Natural killer cell treated with Interleukin-12 subunit alpha and Interleukin-12 subunit beta and Interleukin-15 and Interleukin-18, amount 100 ng/mL, for 72 hours (primary cell): ENCODE data around the gene FAM219A. TPM values are rescaled to one million over a fixed set of nuclear protein-coding genes. Genes with fewer than 3 reads are reported as not detected.

ENCODE experiments used
- ATAC-seq, 2 donors: fragments of 150-1000 bp; cut with Tn5 transposase in 1 of 2; sonication (Bioruptor Pico), chemical (Tn5 transposase) in 1 of 2; 2 replicates each; pipeline ENCODE4 v1.10.0; 2021
- DNase-seq: peaks from one replicate; pipeline ENCODE4 v3.0.0; 2022; ENCODE audit warnings: low spot score
- H3K27ac Mint-ChIP-seq, 2 donors: 1 replicate in 1 of 2; 2 replicates in 1 of 2; pipeline ENCODE4 v1.8.0; 2022; ENCODE audit warnings: mixed read lengths in 2 of 2, mild to moderate bottlenecking in 1 of 2, moderate library complexity in 1 of 2
- H3K27me3 Mint-ChIP-seq, 2 donors: 1 replicate in 1 of 2; 2 replicates in 1 of 2; pipeline ENCODE4 v1.8.0; 2022; ENCODE audit warnings: mixed read lengths in 2 of 2
- H3K36me3 Mint-ChIP-seq: one replicate; pipeline ENCODE4 v1.8.0; 2022; ENCODE audit warnings: mixed read lengths
- H3K4me1 Mint-ChIP-seq, 2 donors: 1 replicate in 1 of 2; 2 replicates in 1 of 2; pipeline ENCODE4 v1.8.0; 2022; ENCODE audit warnings: low read depth in 2 of 2, mixed read lengths in 2 of 2, mild to moderate bottlenecking in 1 of 2
- H3K4me3 Mint-ChIP-seq: one replicate; pipeline ENCODE4 v1.8.0; 2022; ENCODE audit warnings: mixed read lengths
- H3K9me3 Mint-ChIP-seq: 2 replicates; pipeline ENCODE4 v1.8.0; 2022; ENCODE audit warnings: mixed read lengths
- total RNA-seq, 2 donors: library from RNA; stranded (reverse); gene quantifications; one replicate each; pipeline ENCODE4 v1.2.3, GENCODE V29; 2022

FAM219A gene
- total RNA-seq, 2 donors from 2014 or later, result 21.4 to 23.5 TPM

DNA sequence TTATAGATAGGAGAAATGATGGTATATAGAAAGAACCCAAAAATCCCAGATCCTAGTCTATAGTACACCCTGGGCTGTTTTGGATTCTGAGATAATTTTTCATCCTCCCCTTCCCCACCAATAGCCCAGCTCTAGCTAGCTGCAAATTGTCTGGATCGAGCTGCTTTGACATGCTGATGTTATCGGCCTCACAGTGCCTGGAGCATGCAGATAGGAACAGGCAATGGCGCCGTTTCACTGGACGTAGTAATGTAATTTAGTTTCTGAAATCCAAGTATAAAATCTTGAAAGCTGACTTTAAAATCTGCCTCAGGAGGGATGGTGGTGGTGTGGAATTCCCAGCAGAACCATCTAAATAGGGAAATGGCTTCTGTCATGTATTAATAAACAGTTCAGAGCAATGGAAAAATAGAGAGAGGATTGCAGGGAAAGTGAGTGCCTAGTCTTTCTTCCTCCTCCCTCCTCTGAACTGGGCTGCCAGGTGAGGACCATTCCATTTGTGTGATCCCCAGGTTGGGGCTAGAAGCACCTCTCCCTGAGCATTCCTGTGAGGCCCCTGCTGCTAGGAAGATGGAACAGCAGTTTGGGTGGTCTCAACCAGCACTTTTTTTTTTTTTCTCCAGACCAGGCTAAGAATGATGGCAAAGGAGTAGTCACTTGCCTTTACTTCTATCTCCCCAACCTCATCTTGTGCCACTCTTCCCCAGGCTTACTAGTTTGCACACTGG is 31.9 kb downstream of the FAM219A start:
- no peak overlapping the region for H3K27ac Mint-ChIP-seq
- H3K4me3 Mint-ChIP-seq, result no peak overlapping the region
- peaks cover 0 to 3% of the 10 kb centered on the region in 2 donors for H3K4me1 Mint-ChIP-seq

DNA sequence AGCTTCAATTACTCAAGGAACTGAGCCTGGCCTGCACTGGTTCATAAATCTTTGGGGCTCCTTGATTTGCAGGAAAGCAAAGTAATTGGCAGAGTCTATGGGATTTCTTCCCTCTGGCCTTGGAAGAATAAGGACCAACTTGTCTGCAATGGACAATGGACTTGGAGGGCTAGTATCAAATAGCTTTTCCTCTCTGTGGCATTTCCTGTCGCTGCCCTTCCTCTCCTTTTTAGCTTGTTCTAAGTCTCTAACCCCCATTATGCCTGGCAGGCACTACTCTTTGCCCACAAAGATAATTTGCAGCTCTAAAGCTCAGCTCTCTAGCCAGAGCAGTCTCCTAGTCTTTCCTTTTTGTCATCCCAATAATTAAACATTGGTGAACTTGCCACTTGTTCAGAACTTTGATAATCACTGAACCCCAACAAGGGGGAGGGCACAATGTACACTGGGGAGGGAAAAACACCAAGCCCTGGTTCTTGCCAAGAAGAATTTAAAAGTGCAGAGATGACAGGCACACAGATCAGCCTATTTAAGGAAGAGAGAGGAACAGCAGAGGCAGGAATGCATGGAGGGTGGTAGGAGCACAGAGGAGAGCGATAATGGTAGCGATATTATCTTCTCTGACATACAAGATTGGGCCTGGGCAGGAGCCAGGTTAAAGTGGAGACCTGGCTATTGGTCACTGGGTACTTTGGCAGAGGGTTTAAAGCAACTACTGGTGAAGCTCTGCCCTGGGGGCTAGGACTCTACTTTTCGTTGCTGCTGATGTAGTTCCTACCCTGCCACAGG is 38.5 kb downstream of the FAM219A start:
- Mint-ChIP-seq H3K36me3 (no peaks in the 10 kb centered on the region), H3K4me1 (peaks cover 0 to 3% of the 10 kb centered on the region in 2 donors), H3K27me3 (no peaks in the 10 kb centered on the region), H3K4me3 (no peak overlapping the region), H3K27ac (no peak overlapping the region), H3K9me3 (no peaks in the 10 kb centered on the region)
- no peak for DNase-seq
- ATAC-seq, result no peak

More for the DNA sequence above, 31.9 kb downstream of the FAM219A start:
- no peaks in the 10 kb centered on the region for H3K36me3 Mint-ChIP-seq
- DNase-seq, result no peak
- no peaks in the 10 kb centered on the region for H3K9me3 Mint-ChIP-seq
- H3K27me3 Mint-ChIP-seq, result no peaks in the 10 kb centered on the region
- no peak for ATAC-seq

DNA sequence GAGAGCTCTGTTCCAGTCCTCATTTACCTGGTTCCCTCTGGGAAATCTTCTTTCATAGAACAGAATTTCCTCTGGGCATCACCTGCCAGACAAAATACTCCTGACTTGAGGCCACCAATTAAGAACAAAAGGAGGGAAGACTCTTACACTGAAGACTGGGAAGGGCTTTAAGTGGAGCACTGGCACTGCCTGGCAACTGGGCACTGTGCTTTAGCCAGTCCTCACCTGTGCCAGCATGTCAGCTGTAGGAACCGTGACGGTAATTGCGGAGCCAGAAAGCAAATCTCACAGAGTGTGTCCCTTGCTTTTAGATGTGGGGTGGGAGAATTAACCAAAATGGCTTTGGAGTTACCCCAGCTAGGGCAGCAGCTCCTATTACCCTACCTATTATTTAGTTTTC is 40.6 kb downstream of the FAM219A start:
- Mint-ChIP-seq H3K4me1 (peaks cover 0 to 1% of the 10 kb centered on the region in 2 donors), H3K27ac (no peak overlapping the region), H3K9me3 (no peaks in the 10 kb centered on the region), H3K27me3 (no peaks in the 10 kb centered on the region), H3K4me3 (no peak overlapping the region), H3K36me3 (no peaks in the 10 kb centered on the region)
- DNase-seq, result no peak
- ATAC-seq, result no peak

DNA sequence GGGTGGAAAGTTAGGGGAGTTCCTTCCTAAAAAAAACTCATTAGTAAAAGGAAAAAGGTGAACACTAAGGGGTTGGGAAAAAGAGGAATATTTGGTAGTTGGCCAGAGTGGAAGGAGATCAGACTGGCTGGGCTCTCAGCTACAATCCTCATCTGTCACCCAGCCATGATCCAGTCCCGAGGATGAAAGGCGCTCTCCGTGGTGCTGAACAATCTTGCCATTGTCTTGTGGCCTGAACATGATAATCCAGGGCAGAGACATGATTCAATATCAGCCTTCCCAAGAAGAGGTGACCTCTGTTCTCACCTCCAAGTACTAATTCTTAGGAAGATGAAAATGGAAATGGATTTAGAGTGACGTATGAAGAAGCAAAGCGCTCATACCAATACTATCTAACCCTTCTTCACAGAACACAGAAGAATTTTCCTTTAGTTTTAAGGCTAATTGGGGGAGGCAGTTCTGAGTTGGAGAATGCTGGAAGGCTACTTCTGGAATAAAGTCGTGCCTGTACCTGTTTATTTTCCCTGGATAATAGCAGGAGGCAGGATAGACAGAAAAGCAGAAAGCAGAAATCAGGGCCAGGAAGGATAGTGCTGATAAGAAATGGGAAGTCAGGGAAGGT is 45.0 kb downstream of the FAM219A start:
- peaks cover 0 to 6% of the 10 kb centered on the region in 2 donors for H3K4me1 Mint-ChIP-seq
- no peaks in the 10 kb centered on the region for H3K27me3 Mint-ChIP-seq
- H3K27ac Mint-ChIP-seq, result no peak overlapping the region
- no peak overlapping the region for H3K4me3 Mint-ChIP-seq
- H3K9me3 Mint-ChIP-seq, result no peaks in the 10 kb centered on the region
- H3K36me3 Mint-ChIP-seq, result no peaks in the 10 kb centered on the region
- ATAC-seq (no peak), DNase-seq (no peak)

DNA sequence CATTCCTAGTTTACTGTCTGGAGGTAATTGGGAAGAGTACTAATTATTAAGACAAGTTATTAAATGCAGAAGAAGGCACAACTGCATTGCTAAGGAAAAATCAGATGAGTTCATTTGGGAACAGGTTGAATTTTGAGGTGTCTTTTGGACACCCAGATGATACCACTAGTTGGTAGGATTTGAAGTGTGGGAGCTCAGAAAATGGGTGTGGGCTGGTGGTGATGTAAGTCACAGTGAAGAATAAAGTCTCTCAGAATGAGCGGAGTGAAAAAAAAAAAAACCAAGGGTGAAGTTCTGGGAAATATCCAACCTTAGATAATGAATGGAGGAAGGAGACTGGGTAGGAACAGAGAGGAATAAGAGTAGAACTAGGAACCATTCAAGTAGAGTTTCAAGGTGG is 46.0 kb downstream of the FAM219A start:
- Mint-ChIP-seq H3K27ac (no peak overlapping the region), H3K9me3 (no peaks in the 10 kb centered on the region), H3K4me1 (peaks cover 0 to 6% of the 10 kb centered on the region in 2 donors), H3K27me3 (no peaks in the 10 kb centered on the region), H3K4me3 (no peak overlapping the region), H3K36me3 (no peaks in the 10 kb centered on the region)
- ATAC-seq (no peak), DNase-seq (no peak)

DNA sequence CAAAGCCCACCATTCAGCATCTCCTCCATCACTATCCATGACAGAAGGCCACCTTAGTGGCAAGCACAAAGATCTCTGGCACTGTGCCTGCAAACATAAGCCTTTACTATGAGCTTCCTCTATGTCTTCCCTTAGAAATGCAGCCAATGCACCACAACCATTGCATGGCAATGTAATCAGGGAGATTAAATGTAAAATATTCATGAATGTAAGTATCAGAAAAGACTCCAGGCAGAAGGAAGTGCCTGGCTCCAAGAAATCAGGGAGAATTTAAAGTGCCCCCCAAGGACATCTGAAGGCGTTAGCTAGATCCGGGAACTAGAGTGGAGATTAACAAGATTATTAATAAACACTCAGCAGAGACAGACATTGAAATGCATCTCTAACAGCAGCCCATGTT is 49.2 kb downstream of the FAM219A start:
- ATAC-seq, result no peak
- Mint-ChIP-seq H3K27ac (no peak overlapping the region), H3K36me3 (no peaks in the 10 kb centered on the region), H3K4me3 (no peak overlapping the region), H3K9me3 (no peaks in the 10 kb centered on the region), H3K27me3 (no peaks in the 10 kb centered on the region), H3K4me1 (peaks cover 0 to 6% of the 10 kb centered on the region in 2 donors)
- no peak for DNase-seq

DNA sequence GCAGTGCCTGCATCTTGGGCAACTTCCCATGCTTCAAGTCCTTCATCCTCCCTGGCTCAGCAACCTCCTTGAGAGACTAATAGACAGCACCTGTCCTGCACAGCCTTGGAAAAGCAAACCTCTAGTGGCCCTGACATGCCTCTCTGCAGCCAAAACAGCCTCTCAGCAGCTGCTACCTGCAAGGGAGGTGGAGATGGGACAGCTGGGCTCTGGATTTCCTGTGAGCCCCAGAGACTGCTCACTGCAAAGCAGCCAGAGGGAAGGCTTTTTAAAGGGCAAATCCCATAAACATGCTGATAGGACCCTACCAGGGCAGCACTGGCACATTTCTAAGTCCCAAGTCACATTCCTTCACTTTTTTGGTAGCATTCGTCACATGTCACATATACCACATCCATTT is 50.2 kb downstream of the FAM219A start:
- H3K27me3 Mint-ChIP-seq, result no peaks in the 10 kb centered on the region
- H3K4me1 Mint-ChIP-seq, result peaks cover 0 to 6% of the 10 kb centered on the region in 2 donors
- H3K36me3 Mint-ChIP-seq, result no peaks in the 10 kb centered on the region
- H3K4me3 Mint-ChIP-seq, result no peak overlapping the region
- H3K9me3 Mint-ChIP-seq, result no peaks in the 10 kb centered on the region
- no peak for DNase-seq
- H3K27ac Mint-ChIP-seq, result no peak overlapping the region
- ATAC-seq, result no peak

DNA sequence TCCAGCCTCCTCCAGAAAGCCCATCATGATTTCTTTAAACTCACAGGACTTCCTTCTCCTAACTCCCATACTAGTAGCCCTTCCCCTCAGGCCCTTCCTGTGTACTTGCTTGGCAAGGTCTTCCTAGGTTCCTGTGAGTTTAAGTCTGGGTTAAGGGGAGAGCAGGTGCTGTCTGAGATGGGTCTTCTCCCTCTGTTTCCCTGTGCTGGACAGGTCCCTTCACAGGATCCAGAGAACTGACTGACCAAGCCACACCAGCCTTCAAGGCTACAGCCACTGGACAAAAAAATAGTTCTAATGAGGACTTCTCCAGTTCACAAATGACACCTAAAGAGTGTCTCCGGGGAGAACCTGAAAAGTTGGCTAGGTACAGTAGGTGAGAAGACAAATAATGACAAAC is 52.2 kb downstream of the FAM219A start:
- no peak overlapping the region for H3K27ac Mint-ChIP-seq
- H3K27me3 Mint-ChIP-seq, result no peaks in the 10 kb centered on the region
- no peaks in the 10 kb centered on the region for H3K36me3 Mint-ChIP-seq
- ATAC-seq (no peak), DNase-seq (no peak)
- no peaks in the 10 kb centered on the region for H3K9me3 Mint-ChIP-seq
- no peaks in the 10 kb centered on the region for H3K4me1 Mint-ChIP-seq
- no peak overlapping the region for H3K4me3 Mint-ChIP-seq

DNA sequence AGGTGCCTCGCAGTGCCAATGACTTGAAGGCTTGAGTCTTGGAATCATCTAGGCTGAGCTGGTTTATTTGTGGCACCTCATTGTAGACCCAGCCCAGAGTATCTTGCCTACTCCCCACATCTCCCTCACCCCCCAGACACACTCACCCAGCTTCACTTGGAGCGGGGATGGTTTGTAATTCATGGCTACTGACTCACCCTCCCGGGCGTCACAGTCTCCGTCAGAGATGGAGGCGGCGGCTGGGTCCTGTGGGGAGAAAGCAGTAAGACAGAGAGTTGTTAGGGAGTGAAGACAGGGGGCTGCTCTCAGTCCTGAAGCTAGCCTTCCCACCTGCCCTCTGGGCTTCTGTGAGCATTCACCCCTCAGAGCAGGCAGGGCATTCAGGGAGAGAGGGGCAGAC is 52.7 kb downstream of the FAM219A start:
- Mint-ChIP-seq H3K27me3 (no peaks in the 10 kb centered on the region), H3K9me3 (no peaks in the 10 kb centered on the region), H3K36me3 (no peaks in the 10 kb centered on the region), H3K27ac (no peak overlapping the region), H3K4me3 (no peak overlapping the region), H3K4me1 (no peaks in the 10 kb centered on the region)
- ATAC-seq (no peak), DNase-seq (no peak)

DNA sequence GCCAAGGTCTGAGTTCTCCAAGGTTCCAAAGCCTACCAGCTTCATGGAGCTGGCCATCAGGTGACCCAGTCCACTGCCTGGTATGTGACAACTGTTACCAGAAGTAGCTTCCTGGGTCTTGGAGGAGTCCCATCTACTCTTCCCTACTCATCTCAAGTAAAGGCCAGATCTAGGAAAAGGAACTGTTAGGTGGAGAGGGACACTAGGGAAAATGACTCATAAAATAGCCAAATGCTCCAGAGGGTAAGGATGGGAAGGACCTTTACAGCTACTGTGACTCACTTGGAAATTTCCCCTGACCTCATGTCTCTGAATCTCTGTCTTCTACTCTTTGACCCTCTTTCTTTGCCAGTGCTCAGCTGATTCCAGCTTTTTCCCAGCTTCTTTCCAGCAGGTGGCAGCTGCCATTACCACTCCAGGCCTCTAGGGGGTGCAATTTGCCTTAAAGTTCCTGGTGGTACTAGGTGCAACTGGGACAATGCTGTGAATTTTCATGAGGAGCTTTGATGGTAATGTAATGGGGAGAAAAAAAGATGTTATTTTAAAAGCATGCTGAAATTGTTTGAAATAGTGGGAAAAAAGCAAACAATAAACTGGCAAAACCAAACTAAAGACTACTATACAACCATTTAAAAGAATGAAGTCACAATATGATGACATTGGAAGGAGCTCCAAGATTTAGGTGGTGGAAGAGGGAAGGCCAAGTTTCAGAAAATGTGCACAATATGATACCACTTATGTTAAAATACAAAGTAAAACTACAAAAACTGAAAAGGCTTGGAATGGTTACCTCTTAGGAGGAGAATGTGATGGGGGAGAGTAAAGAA is 54.6 kb downstream of the FAM219A start:
- Mint-ChIP-seq H3K27me3 (no peaks in the 10 kb centered on the region), H3K27ac (no peak overlapping the region), H3K9me3 (no peaks in the 10 kb centered on the region), H3K4me3 (no peak overlapping the region), H3K4me1 (no peaks in the 10 kb centered on the region), H3K36me3 (no peaks in the 10 kb centered on the region)
- ATAC-seq (no peak), DNase-seq (no peak)

DNA sequence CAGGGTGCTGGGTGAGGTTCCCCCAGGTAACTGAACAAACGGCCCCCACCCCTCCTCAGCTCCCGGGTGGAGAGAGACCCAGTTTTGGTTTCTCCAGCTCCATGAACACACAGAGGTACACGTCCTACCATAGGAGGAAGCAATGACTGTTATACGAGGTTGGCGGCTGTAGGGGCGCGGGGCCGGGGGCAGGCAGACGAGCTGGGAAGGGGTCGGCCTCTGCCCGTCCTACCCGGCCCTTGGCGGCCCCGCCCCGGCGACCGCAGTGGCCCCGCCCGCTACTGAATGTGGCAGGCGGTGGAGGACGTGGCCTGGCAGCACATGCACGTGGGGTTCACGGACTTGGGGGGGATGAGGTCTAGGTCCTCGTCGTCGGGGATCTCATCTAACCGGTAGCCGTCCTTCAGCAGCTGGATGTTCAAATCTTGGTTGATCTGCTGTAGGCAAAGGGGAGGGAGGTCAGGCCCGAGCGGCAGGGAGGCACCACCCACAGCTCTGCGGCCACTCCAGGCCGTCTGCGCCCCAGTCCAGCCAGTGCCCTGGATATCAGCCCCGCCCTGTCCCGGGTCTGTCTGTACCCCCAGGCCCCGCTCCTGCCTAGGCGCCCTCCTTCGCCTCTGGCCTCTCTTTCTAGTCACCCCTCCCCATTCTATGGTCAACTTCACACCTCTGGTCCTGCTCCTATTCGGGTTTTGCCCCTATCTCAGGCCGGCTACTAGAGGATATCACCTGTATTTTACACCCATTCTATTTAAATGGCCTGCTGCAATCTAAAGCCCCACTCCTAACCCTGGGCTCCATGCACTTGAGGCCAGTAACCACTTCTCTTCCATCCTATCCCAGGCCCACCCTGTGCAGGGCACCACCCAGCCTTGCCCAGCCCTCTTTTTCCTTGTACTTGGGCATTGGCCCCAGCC is 57.4 kb downstream of the FAM219A start:
- no peaks in the 10 kb centered on the region for H3K27me3 Mint-ChIP-seq
- H3K9me3 Mint-ChIP-seq, result no peaks in the 10 kb centered on the region
- ATAC-seq, result no peak
- no peak for DNase-seq
- H3K4me3 Mint-ChIP-seq, result no peak overlapping the region
- no peaks in the 10 kb centered on the region for H3K4me1 Mint-ChIP-seq
- H3K27ac Mint-ChIP-seq, result no peak overlapping the region
- H3K36me3 Mint-ChIP-seq, result no peaks in the 10 kb centered on the region

DNA sequence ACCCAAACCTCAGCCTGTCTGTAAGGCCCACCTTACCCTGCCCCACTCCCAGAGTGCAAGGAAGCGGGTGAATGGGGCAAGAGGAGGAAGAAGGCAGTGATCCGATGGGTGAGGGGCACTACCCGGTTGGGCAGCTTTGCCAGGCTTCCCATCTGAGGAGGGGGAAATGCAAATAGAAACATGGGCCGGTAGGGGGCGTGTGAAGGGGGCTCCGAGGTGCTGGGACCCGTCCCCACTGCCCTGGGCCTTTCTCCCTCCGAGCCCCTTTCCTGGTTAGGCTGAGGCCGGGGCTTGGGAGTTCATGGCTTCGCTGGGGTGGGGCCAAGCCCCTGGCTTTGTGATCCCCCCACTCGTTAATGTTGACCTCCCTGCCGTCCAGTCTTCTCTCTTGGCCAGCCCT is 58.1 kb downstream of the FAM219A start:
- Mint-ChIP-seq H3K4me1 (no peaks in the 10 kb centered on the region), H3K4me3 (no peak overlapping the region), H3K27me3 (no peaks in the 10 kb centered on the region), H3K36me3 (no peaks in the 10 kb centered on the region), H3K9me3 (no peaks in the 10 kb centered on the region), H3K27ac (no peak overlapping the region)
- no peak for DNase-seq
- no peak for ATAC-seq

DNA sequence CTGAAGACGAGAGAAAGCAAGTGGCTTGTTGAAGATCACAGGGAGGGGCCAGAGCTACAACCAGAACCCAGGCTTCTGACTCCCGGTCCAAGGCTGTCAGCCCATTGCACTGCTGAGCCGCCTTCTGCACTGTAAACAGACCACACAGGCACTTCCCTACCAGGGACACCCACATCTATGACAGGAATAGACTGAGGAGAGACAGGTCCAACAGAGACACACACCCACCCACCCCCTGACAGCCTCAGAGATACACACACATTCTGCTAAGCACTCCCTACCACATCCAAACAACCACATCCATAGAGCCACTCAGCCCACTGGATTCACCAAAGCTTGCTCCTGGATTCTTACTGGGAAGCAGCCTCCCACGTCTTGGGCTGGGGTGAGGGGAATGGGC is 58.6 kb downstream of the FAM219A start:
- ATAC-seq (no peak), DNase-seq (no peak)
- H3K9me3 Mint-ChIP-seq, result no peaks in the 10 kb centered on the region
- no peaks in the 10 kb centered on the region for H3K27me3 Mint-ChIP-seq
- H3K4me1 Mint-ChIP-seq, result no peaks in the 10 kb centered on the region
- H3K36me3 Mint-ChIP-seq, result no peaks in the 10 kb centered on the region
- no peak overlapping the region for H3K27ac Mint-ChIP-seq
- no peak overlapping the region for H3K4me3 Mint-ChIP-seq
